Subcutaneous adipose tissue (tissue), 4 donors: ENCODE measurements around the gene GALNS. TPM values are rescaled to one million over a fixed set of nuclear protein-coding genes. Genes with fewer than 3 reads are reported as not detected.

ENCODE experiments used
- total RNA-seq, 4 donors: library from RNA; depleted of rRNA; stranded (reverse); fragments of >200 nt; gene quantifications; one replicate each; pipeline ENCODE4 v1.1.0, GENCODE V29; 2016
- TF ChIP-seq, protein P1 (sequence below): fragments of 450-650 bp; IDR thresholded peaks from one replicate; pipeline ENCODE4 v1.5.1; 2016; ENCODE audit warnings: low read depth, mild to moderate bottlenecking, control low read depth, antibody characterized with exemption, moderate library complexity

Gene GALNS
- total RNA-seq, 4 donors from 2014 or later, result 17.2 to 48.6 (median 18.2) TPM

DNA sequence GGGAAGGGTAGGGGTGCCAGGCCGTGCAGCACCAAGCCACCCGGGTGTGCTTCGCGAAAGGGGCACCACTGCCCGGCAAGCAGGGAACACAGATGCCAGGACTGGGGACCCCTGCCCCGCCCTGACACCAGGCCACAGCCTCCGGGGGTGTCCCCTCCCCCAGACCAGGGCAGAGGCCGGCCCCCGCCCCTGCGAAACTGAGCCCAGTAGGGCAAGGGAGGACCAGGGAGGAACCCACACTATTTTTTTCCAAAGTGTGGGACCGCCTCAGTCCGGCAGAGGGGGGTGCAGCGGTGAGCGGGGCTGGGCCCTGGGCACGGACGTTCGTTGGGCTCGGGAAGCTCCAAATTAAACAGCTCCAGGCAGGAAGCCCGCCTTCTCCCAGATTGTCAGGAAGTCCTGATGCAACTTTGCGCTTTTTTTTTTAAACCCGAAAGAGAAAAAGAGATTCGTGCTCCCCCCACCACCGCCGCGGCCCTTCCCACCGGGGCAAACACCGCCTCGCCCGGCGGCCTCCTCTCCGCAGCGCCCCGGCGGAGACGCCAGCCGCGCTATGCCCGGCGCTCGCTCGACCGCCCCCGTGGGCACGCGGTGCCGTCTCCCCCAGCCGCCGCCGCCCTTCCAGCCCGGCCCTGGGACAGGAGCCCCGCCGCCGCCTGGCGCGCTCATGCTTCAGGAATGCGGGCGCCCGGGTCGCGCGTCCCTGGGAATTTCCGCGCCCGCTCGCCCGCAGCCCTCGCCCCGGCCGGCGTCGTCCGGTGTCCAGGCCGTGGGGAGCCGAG lies 72.5 kb downstream of the GALNS start:
- TF ChIP-seq, protein P1, sequence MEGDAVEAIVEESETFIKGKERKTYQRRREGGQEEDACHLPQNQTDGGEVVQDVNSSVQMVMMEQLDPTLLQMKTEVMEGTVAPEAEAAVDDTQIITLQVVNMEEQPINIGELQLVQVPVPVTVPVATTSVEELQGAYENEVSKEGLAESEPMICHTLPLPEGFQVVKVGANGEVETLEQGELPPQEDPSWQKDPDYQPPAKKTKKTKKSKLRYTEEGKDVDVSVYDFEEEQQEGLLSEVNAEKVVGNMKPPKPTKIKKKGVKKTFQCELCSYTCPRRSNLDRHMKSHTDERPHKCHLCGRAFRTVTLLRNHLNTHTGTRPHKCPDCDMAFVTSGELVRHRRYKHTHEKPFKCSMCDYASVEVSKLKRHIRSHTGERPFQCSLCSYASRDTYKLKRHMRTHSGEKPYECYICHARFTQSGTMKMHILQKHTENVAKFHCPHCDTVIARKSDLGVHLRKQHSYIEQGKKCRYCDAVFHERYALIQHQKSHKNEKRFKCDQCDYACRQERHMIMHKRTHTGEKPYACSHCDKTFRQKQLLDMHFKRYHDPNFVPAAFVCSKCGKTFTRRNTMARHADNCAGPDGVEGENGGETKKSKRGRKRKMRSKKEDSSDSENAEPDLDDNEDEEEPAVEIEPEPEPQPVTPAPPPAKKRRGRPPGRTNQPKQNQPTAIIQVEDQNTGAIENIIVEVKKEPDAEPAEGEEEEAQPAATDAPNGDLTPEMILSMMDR, result no peak

DNA sequence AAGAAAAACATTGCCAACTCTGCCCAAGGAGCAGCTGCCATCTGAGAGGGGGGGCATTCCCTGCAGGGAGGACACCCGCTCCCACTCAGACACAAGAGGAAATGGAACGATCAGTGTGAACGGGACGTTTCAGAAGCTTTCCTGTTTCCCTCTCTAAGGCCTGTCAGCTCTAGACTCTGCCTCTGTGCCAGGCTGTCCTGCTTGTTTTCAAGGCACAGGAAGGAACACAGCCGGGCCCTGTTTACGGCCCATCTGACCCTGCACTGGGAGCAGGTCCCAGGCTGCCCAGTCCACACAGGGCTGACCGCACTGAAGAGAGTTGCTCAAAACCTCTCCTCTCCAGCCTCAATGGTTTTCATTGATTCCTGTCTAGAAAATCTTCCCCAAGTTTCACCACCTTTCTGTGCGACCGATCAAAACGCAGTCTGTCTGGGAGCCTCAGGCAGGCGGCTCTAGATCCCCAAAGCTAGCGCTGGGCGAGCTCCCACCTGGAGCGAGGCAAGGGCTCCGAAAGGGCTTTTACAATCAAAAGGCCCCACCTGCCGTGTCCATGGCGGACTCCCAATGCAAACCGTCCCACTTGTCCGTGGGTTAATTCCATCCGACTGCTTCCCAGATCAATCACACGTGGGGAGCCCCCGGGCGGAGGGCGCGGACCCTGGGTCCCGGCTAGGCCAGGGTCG lies 73.2 kb downstream of the GALNS start:
- TF ChIP-seq, protein P1, result no peak

GRCh38 chr16:88782454-88783390 lies 74.0 kb downstream of the GALNS start:
- TF ChIP-seq, protein P1, result no peak

- TF ChIP-seq, protein P1, result no peak
Measured at GRCh38 chr16:88781140-88782077, 75.3 kb downstream of the GALNS start.

- TF ChIP-seq, protein P1, result no peak
Measured at GRCh38 chr16:88780142-88781062, 76.3 kb downstream of the GALNS start.
